Parathyroid adenoma (tissue), 2 donors: ENCODE data around the gene KCNK6.

ENCODE experiments used
- H2AFZ ChIP-seq: fragments of 300-600 bp; sonication (generic); one replicate; pipeline ENCODE4 v1.7.0; 2017; ENCODE audit warnings: antibody characterized with exemption, mild to moderate bottlenecking
- H3K27ac ChIP-seq: fragments of 300-600 bp; sonication (generic); one replicate; pipeline ENCODE4 v1.7.0; 2017
- H3K27me3 ChIP-seq: fragments of 300-600 bp; sonication (generic); one replicate; pipeline ENCODE4 v1.7.0; 2017; ENCODE audit warnings: low read length; ENCODE audit not compliant: control insufficient read depth, insufficient read depth
- H3K36me3 ChIP-seq: fragments of 300-600 bp; sonication (generic); one replicate; pipeline ENCODE4 v1.7.0; 2017; ENCODE audit warnings: low read length; ENCODE audit not compliant: control insufficient read depth, insufficient read depth
- H3K4me1 ChIP-seq: fragments of 300-600 bp; sonication (generic); one replicate; pipeline ENCODE4 v1.7.0; 2017; ENCODE audit warnings: control low read depth
- H3K4me2 ChIP-seq: fragments of 300-600 bp; sonication (generic); one replicate; pipeline ENCODE4 v1.7.0; 2017; ENCODE audit warnings: low read length
- H3K4me3 ChIP-seq: fragments of 300-600 bp; sonication (generic); one replicate; pipeline ENCODE4 v1.7.0; 2017; ENCODE audit warnings: low read depth, low read length
- H3K79me2 ChIP-seq: fragments of 300-600 bp; sonication (generic); one replicate; pipeline ENCODE4 v1.7.0; 2017; ENCODE audit warnings: control low read depth
- H3K9ac ChIP-seq: fragments of 300-600 bp; sonication (generic); one replicate; pipeline ENCODE4 v1.7.0; 2017; ENCODE audit warnings: mild to moderate bottlenecking
- H3K9me3 ChIP-seq: fragments of 300-600 bp; sonication (generic); one replicate; pipeline ENCODE4 v1.7.0; 2017; ENCODE audit warnings: low read length; ENCODE audit not compliant: control insufficient read depth
- TF ChIP-seq, protein P1 (sequence below): fragments of 300-600 bp; sonication (generic); IDR thresholded peaks from one replicate; pipeline ENCODE4 v1.7.0; 2017; ENCODE audit warnings: antibody characterized with exemption, mild to moderate bottlenecking
- donor health status: primary hyperparathyroidism.

The KCNK6 gene

DNA sequence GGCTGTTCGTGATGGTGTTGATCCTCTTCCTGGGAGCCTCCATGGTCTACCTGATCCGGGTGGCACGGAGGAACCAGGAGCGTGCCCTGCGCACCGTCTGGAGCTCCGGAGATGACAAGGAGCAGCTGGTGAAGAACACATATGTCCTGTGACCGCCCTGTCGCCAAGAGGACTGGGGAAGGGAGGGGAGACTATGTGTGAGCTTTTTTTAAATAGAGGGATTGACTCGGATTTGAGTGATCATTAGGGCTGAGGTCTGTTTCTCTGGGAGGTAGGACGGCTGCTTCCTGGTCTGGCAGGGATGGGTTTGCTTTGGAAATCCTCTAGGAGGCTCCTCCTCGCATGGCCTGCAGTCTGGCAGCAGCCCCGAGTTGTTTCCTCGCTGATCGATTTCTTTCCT is 27.8 kb upstream of the KCNK6 start:
- no peak overlapping the region for H3K9ac ChIP-seq
- no peaks in the 10 kb centered on the region for H3K27me3 ChIP-seq
- no peak overlapping the region for H3K4me3 ChIP-seq
- no peaks in the 10 kb centered on the region for H3K36me3 ChIP-seq
- TF ChIP-seq, protein P1, sequence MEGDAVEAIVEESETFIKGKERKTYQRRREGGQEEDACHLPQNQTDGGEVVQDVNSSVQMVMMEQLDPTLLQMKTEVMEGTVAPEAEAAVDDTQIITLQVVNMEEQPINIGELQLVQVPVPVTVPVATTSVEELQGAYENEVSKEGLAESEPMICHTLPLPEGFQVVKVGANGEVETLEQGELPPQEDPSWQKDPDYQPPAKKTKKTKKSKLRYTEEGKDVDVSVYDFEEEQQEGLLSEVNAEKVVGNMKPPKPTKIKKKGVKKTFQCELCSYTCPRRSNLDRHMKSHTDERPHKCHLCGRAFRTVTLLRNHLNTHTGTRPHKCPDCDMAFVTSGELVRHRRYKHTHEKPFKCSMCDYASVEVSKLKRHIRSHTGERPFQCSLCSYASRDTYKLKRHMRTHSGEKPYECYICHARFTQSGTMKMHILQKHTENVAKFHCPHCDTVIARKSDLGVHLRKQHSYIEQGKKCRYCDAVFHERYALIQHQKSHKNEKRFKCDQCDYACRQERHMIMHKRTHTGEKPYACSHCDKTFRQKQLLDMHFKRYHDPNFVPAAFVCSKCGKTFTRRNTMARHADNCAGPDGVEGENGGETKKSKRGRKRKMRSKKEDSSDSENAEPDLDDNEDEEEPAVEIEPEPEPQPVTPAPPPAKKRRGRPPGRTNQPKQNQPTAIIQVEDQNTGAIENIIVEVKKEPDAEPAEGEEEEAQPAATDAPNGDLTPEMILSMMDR, result no peak
- H3K27ac ChIP-seq, result no peak overlapping the region
- H3K4me2 ChIP-seq, result no peak overlapping the region
- no peaks in the 10 kb centered on the region for H3K9me3 ChIP-seq
- peaks cover 23% of the 10 kb centered on the region for H3K79me2 ChIP-seq
- H3K4me1 ChIP-seq, result no peaks in the 10 kb centered on the region
- no peak overlapping the region for H2AFZ ChIP-seq

DNA sequence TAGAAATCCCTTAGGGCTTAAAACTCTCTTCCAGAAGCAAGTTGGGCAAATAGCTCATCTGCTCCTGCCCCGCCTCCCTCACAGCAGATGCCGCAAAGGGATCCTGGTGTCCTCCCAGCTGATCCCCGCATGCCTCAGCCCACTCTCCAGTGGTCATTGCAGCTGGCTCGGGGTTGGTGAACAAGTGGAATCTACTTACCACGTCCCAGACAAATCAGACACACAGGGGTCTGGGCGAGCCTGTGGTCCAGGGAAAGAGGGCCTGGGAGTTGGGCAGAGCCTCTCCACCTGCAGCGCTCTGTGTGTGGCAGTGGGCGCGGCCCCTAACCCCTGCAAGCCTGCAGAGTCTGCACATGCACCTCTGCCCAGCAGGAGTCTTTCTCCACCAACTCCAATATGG is 26.4 kb upstream of the KCNK6 start:
- Histone ChIP-seq H3K79me2 (peaks cover 13% of the 10 kb centered on the region), H3K27ac (no peak overlapping the region), H3K9ac (no peak overlapping the region), H2AFZ (no peak overlapping the region), H3K36me3 (no peaks in the 10 kb centered on the region), H3K9me3 (no peaks in the 10 kb centered on the region), H3K4me3 (no peak overlapping the region), H3K4me1 (no peaks in the 10 kb centered on the region), H3K4me2 (no peak overlapping the region), H3K27me3 (no peaks in the 10 kb centered on the region)
- TF ChIP-seq, protein P1, result no peak

DNA sequence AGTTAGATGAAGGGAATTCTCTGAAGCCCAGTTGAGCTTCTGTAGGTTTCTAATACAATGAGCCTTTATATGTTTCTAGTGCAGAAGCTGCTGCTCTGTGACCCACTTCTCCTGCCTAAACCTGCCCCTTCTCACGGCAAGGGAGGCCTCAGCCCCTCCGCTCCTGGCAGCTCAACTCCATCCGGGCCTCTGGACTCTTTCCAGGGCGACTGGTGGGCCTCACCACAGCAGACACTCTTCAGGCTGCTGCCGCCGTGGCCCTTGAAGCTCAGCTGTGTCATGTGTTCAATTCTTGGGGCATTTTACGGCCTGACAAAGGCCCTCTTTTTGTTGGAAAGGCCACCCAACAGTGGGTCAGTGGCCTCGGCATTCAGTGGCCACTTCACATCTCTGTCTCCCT is 25.6 kb upstream of the KCNK6 start:
- no peak overlapping the region for H3K27ac ChIP-seq

DNA sequence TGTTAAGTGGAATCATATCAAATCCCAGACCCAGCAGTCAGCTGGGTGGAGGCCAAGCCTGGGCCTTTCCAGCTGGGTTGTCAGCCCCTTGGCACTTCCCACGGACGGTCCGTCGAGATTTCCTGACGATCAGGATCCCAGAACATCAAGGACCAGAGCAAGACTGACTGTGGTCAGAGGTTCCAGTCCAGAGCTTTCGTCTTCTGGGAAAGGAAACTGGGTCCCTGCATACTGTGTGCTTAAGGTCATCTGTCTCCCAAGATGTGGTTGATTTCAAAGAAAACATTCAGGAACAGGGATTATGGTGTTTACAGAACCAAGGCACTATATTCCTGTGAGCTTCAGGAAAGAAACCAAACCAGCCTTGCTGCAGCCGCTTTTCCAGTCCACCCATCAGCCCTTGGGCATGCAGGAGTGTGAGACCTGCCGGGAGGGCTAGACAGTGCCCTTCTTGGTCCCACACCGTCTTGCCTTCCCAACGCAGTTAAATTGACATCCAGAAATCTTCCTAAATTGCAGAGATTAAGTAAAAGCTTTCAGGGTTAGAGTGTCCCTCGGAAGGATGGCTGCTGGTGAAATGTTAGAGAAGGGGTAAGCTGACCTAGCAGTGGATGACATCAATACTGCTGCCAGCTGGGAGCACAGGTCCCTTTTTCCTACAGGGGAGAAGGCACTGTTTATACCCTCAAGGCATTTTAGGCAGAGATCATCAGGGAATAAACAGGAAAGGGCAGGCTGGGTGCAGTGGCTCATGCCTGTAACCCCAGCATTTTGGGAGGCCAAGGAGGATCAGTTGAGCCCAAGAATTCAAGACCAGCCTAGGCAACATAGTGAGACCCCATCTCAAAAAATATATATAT is 20.6 kb upstream of the KCNK6 start:
- Histone ChIP-seq H3K79me2 (no peaks in the 10 kb centered on the region), H3K4me2 (no peak overlapping the region), H3K9me3 (no peaks in the 10 kb centered on the region), H3K27me3 (no peaks in the 10 kb centered on the region), H3K36me3 (no peaks in the 10 kb centered on the region), H3K4me3 (no peak overlapping the region), H3K4me1 (no peaks in the 10 kb centered on the region), H2AFZ (no peak overlapping the region), H3K27ac (no peak overlapping the region), H3K9ac (no peak overlapping the region)
- TF ChIP-seq, protein P1, result no peak

More for the DNA sequence above, 25.6 kb upstream of the KCNK6 start:
- TF ChIP-seq, protein P1, result no peak
- Histone ChIP-seq H3K4me3 (no peak overlapping the region), H3K36me3 (no peaks in the 10 kb centered on the region), H2AFZ (no peak overlapping the region), H3K4me2 (no peak overlapping the region), H3K79me2 (peaks cover 7% of the 10 kb centered on the region), H3K9ac (no peak overlapping the region), H3K27me3 (no peaks in the 10 kb centered on the region), H3K9me3 (no peaks in the 10 kb centered on the region), H3K4me1 (no peaks in the 10 kb centered on the region)
